A549 (cell line): ENCODE results near the gene RNU1-3.
"Not testable (repeated sequence)": the region's sequence is repeated elsewhere in the genome, so short reads cannot be mapped to it uniquely, and the experiment has no call there.

Source experiments
- CHD2 ChIP-seq: fragments of 150-350 bp; IDR thresholded peaks from 2 replicates; pipeline ENCODE4 v1.6.1; 2014; ENCODE audit warnings: low read length; ENCODE audit not compliant: partially characterized antibody
- CTCF ChIP-seq: fragments of >200 bp; sonication (Bioruptor Twin); formaldehyde crosslinking; IDR thresholded peaks from 3 replicates; pipeline ENCODE4 v1.5.1; 2016
- EP300 ChIP-seq, 2 experiments: fragments of >200 bp; sonication (Bioruptor Twin); formaldehyde crosslinking; IDR thresholded peaks; 2 replicates in 1 of 2; 3 replicates in 1 of 2; pipeline ENCODE4 v1.6.1; 2016 to 2017
- JUNB ChIP-seq: fragments of >200 bp; sonication (Bioruptor Twin); formaldehyde crosslinking; IDR thresholded peaks from 2 replicates; pipeline ENCODE4 v1.6.1; 2016
- KDM1A ChIP-seq: fragments of 200-600 bp; sonication (generic); IDR thresholded peaks from 2 replicates; pipeline ENCODE4 v1.6.1; 2016; ENCODE audit warnings: low read depth, mild to moderate bottlenecking
- SREBF2 ChIP-seq: fragments of 450-650 bp; IDR thresholded peaks from 2 replicates; pipeline ENCODE4 v1.6.1; 2014; ENCODE audit warnings: mild to moderate bottlenecking, moderate library complexity

- TF ChIP-seq CTCF; KDM1A; EP300 (IDR thresholded peaks at IDR 0.05); SREBF2; JUNB; CHD2: not testable (repeated sequence)
Observed at GRCh38 chr1:16682803-16683202, 16.1 kb upstream of the RNU1-3 start.
